H9 (cell line): Measurements from ENCODE around the gene ABCA1. TPM values are rescaled to one million over a fixed set of nuclear protein-coding genes. Genes with fewer than 3 reads are reported as not detected.

ENCODE experiments used
- DNase-seq: peaks from one replicate; pipeline ENCODE4 v3.0.0-alpha.2; 2017
- H2AFZ ChIP-seq: one replicate; pipeline ENCODE4 v1.6.1; 2013; ENCODE audit warnings: mild to moderate bottlenecking, low read length, control low read depth, moderate library complexity
- H2AK5ac ChIP-seq: 2 replicates; pipeline ENCODE4 v1.6.1; 2013; ENCODE audit warnings: low read length, control low read depth, mixed read lengths; ENCODE audit not compliant: insufficient read length
- H2BK120ac ChIP-seq: one replicate; pipeline ENCODE4 v1.6.1; 2013; ENCODE audit warnings: low read depth, mild to moderate bottlenecking, low read length, control low read depth, inconsistent platforms; ENCODE audit not compliant: poor library complexity, severe bottlenecking
- H2BK12ac ChIP-seq: 2 replicates; pipeline ENCODE4 v1.6.1; 2013; ENCODE audit warnings: low read length, control low read depth, mixed read lengths, low read depth; ENCODE audit not compliant: insufficient read length
- H2BK15ac ChIP-seq: 2 replicates; pipeline ENCODE4 v1.6.1; 2013; ENCODE audit warnings: low read depth, low read length, control low read depth
- H2BK20ac ChIP-seq: one replicate; pipeline ENCODE4 v1.6.1; 2013; ENCODE audit warnings: low read depth, mild to moderate bottlenecking, low read length, control low read depth, inconsistent platforms; ENCODE audit not compliant: poor library complexity, severe bottlenecking
- H2BK5ac ChIP-seq: 2 replicates; pipeline ENCODE4 v1.6.1; 2013; ENCODE audit warnings: low read length, control low read depth, mixed read lengths; ENCODE audit not compliant: insufficient read length
- H3K14ac ChIP-seq: 2 replicates; pipeline ENCODE4 v1.6.1; 2013; ENCODE audit warnings: low read length, control low read depth; ENCODE audit not compliant: insufficient read depth
- H3K18ac ChIP-seq: 2 replicates; pipeline ENCODE4 v1.6.1; 2013; ENCODE audit warnings: low read depth, mild to moderate bottlenecking, mixed read lengths, low read length, control low read depth; ENCODE audit not compliant: insufficient read length
- H3K23ac ChIP-seq: 2 replicates; pipeline ENCODE4 v1.6.1; 2013; ENCODE audit warnings: low read length, control low read depth, mixed read lengths, low read depth; ENCODE audit not compliant: insufficient read length
- H3K23me2 ChIP-seq: 2 replicates; pipeline ENCODE4 v1.6.1; 2013; ENCODE audit warnings: low read depth, mild to moderate bottlenecking, mixed read lengths, low read length, control low read depth; ENCODE audit not compliant: insufficient read length, poor library complexity, severe bottlenecking
- H3K27ac ChIP-seq: 2 replicates; pipeline ENCODE4 v1.5.1; 2013; ENCODE audit warnings: low read length, control low read depth, mixed read lengths, low read depth; ENCODE audit not compliant: insufficient read length
- H3K27me3 ChIP-seq: 2 replicates; pipeline ENCODE4 v1.6.1; 2013; ENCODE audit warnings: low read length, control low read depth, inconsistent platforms; ENCODE audit not compliant: insufficient read depth
- H3K4ac ChIP-seq: 2 replicates; pipeline ENCODE4 v1.6.1; 2013; ENCODE audit warnings: low read depth, mild to moderate bottlenecking, control low read depth, inconsistent platforms, low read length, moderate library complexity
- H3K4me1 ChIP-seq: 2 replicates; pipeline ENCODE4 v1.6.1; 2013; ENCODE audit warnings: low read length, control low read depth, inconsistent platforms; ENCODE audit not compliant: insufficient read depth
- H3K4me2 ChIP-seq: 2 replicates; pipeline ENCODE4 v1.6.1; 2013; ENCODE audit warnings: low read length, control low read depth, mixed read lengths; ENCODE audit not compliant: insufficient read length, insufficient read depth
- H3K56ac ChIP-seq: 2 replicates; pipeline ENCODE4 v1.6.1; 2013; ENCODE audit warnings: low read depth, mild to moderate bottlenecking, mixed read lengths, low read length, control low read depth; ENCODE audit not compliant: insufficient read length
- H3K79me1 ChIP-seq: 2 replicates; pipeline ENCODE4 v1.6.1; 2013; ENCODE audit warnings: low read depth, mild to moderate bottlenecking, moderate library complexity, low read length, control low read depth, inconsistent platforms; ENCODE audit not compliant: insufficient read depth, poor library complexity, severe bottlenecking
- H3K79me2 ChIP-seq: 2 replicates; pipeline ENCODE4 v1.6.1; 2013; ENCODE audit warnings: low read length, control low read depth, inconsistent platforms; ENCODE audit not compliant: insufficient read depth
- H3K9ac ChIP-seq: 2 replicates; pipeline ENCODE4 v1.6.1; 2013; ENCODE audit warnings: low read length, control low read depth, mixed read lengths; ENCODE audit not compliant: insufficient read length; ENCODE audit errors: extremely low read depth
- H3K9me3 ChIP-seq: one replicate; pipeline ENCODE4 v1.6.1; 2013; ENCODE audit warnings: low read depth, low read length, inconsistent platforms; ENCODE audit not compliant: control insufficient read depth
- H3T11ph ChIP-seq: one replicate; pipeline ENCODE4 v1.6.1; 2013; ENCODE audit warnings: mild to moderate bottlenecking, low read length, control low read depth, inconsistent platforms
- H4K20me1 ChIP-seq: one replicate; pipeline ENCODE4 v1.6.1; 2013; ENCODE audit not compliant: control insufficient read depth, insufficient read length, insufficient read depth
- H4K5ac ChIP-seq: 2 replicates; pipeline ENCODE4 v1.6.1; 2013; ENCODE audit warnings: low read depth, mild to moderate bottlenecking, mixed read lengths, low read length, control low read depth; ENCODE audit not compliant: insufficient read length
- H4K8ac ChIP-seq: replicated peaks from 2 replicates; pipeline ENCODE4 v1.6.1; 2013; ENCODE audit warnings: low read length, control low read depth, mixed read lengths, low read depth; ENCODE audit not compliant: insufficient read length
- H4K91ac ChIP-seq: 2 replicates; pipeline ENCODE4 v1.6.1; 2013; ENCODE audit warnings: low read depth, mild to moderate bottlenecking, moderate library complexity, mixed read lengths, low read length, control low read depth; ENCODE audit not compliant: insufficient read length
- H3K27ac Mint-ChIP-seq, 3 experiments: 2 replicates in 2 of 3; 3 replicates in 1 of 3; pipeline ENCODE4 v1.8.0; 2020 to 2021; ENCODE audit warnings: mixed read lengths in 3 of 3, mild to moderate bottlenecking in 1 of 3, moderate library complexity in 1 of 3
- H3K27me3 Mint-ChIP-seq: 2 replicates; pipeline ENCODE4 v1.8.0; 2021; ENCODE audit warnings: low read depth, mild to moderate bottlenecking, moderate library complexity, mixed read lengths
- H3K36me3 Mint-ChIP-seq, 3 experiments: 2 replicates in 2 of 3; 3 replicates in 1 of 3; pipeline ENCODE4 v1.8.0; 2020 to 2021; ENCODE audit warnings: low read depth in 3 of 3, mixed read lengths in 3 of 3; ENCODE audit not compliant: insufficient read depth in 1 of 3
- H3K4me1 Mint-ChIP-seq, 2 experiments: 2 replicates each; pipeline ENCODE4 v1.8.0; 2020; ENCODE audit warnings: mixed read lengths in 2 of 2
- H3K4me3 Mint-ChIP-seq, 2 experiments: 2 replicates in 1 of 2; 3 replicates in 1 of 2; pipeline ENCODE4 v1.8.0; 2020 to 2021; ENCODE audit warnings: mild to moderate bottlenecking in 2 of 2, mixed read lengths in 2 of 2, moderate library complexity in 1 of 2
- H3K9me3 Mint-ChIP-seq, 2 experiments: 2 replicates in 1 of 2; 3 replicates in 1 of 2; pipeline ENCODE4 v1.8.0; 2020; ENCODE audit warnings: mild to moderate bottlenecking in 2 of 2, mixed read lengths in 2 of 2, moderate library complexity in 1 of 2
- WGBS: extraction: QIAGEN DNeasy Blood & Tissue Kit; methylation state at CpG from one replicate; pipeline ENCODE4 v1.1.7; 2013; ENCODE audit warnings: missing lambda C conversion rate, low lambda C conversion rate, mixed read lengths; ENCODE audit not compliant: insufficient read length; ENCODE audit errors: extremely low coverage; 5-methylcytosine and 5-hydroxymethylcytosine counted together
- total RNA-seq: library from RNA; stranded (reverse); gene quantifications from 2 replicates; pipeline ENCODE4 v1.2.1, GENCODE V29; 2021
- TF ChIP-seq, protein P1 (sequence below): fragments of 200-600 bp; sonication (generic); conservative IDR thresholded peaks from 3 replicates; pipeline ENCODE4 v1.8.0; 2021; ENCODE audit warnings: antibody characterized with exemption, mild to moderate bottlenecking

The ABCA1 gene
- total RNA-seq, 1 experiment from 2014 or later: 16.6 TPM

DNA sequence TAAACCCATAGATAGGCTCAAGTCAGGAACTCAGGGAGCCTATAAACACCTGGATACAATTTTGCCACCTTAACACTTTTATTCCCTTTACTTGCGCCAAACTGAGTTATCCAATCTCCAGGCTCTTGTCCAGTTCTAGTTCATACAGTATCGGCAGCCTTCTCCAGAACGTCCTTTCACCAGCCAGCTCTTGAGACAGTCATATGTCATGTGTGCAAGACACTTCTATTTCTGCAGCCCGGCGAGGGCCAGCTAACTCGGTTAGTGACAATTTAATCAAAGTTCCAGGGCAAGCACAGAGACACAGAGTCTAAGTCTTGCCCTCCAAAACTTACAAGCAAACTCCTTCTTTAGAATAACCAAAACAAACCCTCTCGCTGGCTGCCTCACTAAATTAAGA, 12.9 kb downstream of the ABCA1 start:
- Histone ChIP-seq H3K4me2 (no peak overlapping the region), H2AK5ac (no peak overlapping the region), H3K23ac (no peak overlapping the region), H3K14ac (no peak overlapping the region), H3K56ac (no peak overlapping the region), H3K27me3 (no peaks in the 10 kb centered on the region), H3K9ac (no peak overlapping the region), H4K8ac (no peak overlapping the region), H3K4ac (no peak overlapping the region), H3K79me1 (no peaks in the 10 kb centered on the region), H3T11ph (no peak overlapping the region), H3K4me1 (no peaks in the 10 kb centered on the region), H2AFZ (no peak overlapping the region), H4K91ac (no peak overlapping the region), H3K23me2 (no peaks in the 10 kb centered on the region), H2BK15ac (no peak overlapping the region), H2BK5ac (no peak overlapping the region), H3K18ac (no peak overlapping the region), H4K5ac (no peak overlapping the region), H3K79me2 (no peaks in the 10 kb centered on the region), H2BK120ac (no peak overlapping the region), H4K20me1 (no peaks in the 10 kb centered on the region), H2BK20ac (no peak overlapping the region), H2BK12ac (no peak overlapping the region), H3K9me3 (no peaks in the 10 kb centered on the region), H3K27ac (no peak overlapping the region)
- no CpG with 5 or more reads among the region's 7 CpGs for WGBS
- no peak overlapping the region for H3K4me3 Mint-ChIP-seq
- no peak for DNase-seq
- no peaks in the 10 kb centered on the region; a peak in 1 of 7 replicates for H3K36me3 Mint-ChIP-seq
- peak overlapping the region in 1 of 3 experiments; percentile 7; a peak in 1 of 7 replicates for H3K27ac Mint-ChIP-seq
- H3K9me3 Mint-ChIP-seq: no peaks in the 10 kb centered on the region
- TF ChIP-seq, protein P1, sequence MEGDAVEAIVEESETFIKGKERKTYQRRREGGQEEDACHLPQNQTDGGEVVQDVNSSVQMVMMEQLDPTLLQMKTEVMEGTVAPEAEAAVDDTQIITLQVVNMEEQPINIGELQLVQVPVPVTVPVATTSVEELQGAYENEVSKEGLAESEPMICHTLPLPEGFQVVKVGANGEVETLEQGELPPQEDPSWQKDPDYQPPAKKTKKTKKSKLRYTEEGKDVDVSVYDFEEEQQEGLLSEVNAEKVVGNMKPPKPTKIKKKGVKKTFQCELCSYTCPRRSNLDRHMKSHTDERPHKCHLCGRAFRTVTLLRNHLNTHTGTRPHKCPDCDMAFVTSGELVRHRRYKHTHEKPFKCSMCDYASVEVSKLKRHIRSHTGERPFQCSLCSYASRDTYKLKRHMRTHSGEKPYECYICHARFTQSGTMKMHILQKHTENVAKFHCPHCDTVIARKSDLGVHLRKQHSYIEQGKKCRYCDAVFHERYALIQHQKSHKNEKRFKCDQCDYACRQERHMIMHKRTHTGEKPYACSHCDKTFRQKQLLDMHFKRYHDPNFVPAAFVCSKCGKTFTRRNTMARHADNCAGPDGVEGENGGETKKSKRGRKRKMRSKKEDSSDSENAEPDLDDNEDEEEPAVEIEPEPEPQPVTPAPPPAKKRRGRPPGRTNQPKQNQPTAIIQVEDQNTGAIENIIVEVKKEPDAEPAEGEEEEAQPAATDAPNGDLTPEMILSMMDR: no peak
- no peaks in the 10 kb centered on the region for H3K27me3 Mint-ChIP-seq
- peaks cover 18 to 28% of the 10 kb centered on the region in 2 experiments for H3K4me1 Mint-ChIP-seq
